GM18498 (cell line): ENCODE measurements around the gene TRAK1.

Experiments used
- ATAC-seq: cut with Tn5 transposase; IDR thresholded peaks from one replicate; pipeline ENCODE4 v1.9.1; 2021; ENCODE audit warnings: mild to moderate bottlenecking, moderate library complexity; ENCODE audit not compliant: unreplicated experiment

Gene TRAK1

GRCh38 chr3:42120866-42121265 is 29.7 kb downstream of the TRAK1 start:
- ATAC-seq, result no peak

DNA sequence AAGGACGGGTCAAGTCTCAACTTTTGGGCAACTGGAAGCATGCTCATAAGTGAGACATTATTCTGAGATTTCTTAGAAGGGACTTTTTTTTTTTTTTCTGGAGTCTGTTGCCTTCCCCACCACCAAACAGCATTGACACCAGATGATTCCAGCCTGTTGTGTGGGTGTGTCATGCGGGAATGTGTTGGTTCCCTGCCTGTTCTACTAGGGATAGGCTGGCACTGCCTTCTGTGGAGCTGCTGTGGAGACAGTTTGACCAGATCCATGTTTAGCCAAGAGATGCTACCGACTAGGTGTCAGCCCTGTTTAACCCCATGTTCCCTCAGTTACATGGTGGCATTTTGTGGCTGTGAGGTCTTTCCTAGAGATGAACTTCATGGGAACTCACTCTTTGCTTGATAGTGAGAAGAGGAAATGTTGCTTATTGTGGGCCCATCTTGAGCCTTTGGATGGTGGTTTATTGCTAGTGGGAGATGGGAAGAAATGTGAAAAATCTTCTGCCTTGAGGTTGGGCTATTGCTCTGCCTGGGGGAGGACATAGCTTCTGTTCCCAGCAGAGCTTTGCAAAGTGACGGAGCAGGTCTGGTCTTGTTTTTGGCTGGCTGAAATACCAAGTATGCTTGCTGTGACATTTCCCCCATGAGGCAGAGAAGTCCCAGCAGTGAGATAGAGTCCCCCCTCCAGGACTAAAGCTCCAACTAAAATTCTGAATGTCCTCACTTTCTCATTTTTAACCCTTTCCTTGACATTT is 31.3 kb downstream of the TRAK1 start:
- peak; percentile 35 for ATAC-seq

DNA sequence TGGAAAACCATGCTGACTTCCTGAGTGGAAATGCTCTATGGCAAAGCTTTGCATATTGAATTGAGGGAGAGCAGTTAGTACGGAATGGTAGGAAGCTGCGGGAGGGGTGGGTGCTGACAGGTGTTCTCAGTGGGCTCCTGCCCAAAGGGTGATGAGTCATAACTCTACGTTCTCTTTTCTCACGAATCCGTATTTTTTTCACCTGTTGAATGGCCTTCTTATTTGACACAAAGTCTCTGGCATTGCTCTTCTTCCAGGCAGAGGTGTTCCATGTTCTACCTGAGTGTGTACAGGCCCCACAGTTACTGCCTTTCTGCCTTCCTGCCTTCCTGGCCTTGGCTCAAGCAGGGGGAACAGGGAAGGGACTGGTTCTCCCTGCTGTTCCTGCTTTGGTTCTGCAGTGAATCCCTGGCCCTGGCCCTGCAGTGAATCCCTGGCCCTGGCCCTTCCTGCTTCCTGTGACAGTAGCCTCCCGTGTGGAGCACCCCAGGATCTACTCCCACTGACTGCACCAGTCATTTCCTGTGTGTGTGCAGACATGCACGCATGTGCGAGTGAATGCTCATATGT is 31.9 kb downstream of the TRAK1 start:
- peak; percentile 50 for ATAC-seq

DNA sequence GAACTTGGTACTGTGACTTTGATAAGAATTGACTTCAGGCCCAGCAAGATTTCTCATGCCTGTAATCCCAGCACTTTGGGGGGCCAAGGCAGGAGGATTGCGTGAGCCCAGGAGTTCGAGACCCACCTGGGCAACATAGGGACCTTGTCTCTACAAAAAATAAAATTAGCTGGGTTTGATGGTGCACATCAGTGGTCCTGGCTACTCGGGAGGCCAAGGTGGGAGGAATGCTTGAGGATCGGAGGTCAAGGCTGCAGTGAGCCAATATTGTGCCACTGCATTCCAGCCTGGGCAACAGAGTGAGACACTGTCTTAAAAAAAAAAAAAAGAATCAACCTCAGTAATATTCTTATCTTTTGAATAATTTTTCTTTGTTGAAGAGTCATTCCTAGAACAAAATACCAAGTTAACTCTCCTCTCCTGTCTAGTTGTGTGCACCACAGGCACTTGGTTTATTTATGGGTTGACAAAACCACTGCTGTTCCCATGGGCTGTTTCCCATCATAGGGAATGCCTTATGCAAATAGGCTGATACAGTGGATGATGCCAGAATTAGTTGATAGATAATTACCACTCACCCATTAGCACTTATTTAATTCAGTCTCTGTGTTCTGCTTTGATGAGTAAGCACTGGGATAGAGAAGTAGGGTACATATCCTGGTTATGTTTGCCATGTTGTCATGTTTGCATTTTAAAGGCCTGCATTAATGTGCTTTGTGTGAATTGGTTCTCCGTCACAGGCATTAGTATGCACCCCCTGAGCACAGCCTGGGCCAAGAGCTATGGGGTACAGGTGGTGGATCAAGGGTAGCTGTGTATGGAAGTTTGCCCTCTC is 32.9 kb downstream of the TRAK1 start:
- no peak for ATAC-seq

DNA sequence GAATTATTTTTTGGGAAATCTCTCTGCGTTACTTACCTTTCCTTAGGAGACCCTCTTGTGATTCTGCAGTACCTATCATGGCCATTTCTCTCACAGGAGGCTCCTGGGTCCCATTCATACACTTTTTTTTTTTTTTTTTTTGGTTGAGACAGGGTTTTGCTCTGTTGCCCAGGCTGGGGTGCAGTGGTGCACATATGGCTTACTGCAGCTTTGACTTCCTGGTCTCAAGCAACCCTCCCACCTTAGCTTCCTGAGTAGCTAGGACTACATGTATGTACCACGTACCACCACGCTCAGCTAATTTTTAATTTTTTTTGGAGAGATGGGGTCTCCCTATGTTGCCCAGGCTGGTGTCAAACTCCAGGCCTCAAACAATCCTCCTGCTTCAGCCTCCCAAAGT is 36.1 kb downstream of the TRAK1 start:
- ATAC-seq, result no peak

- no peak for ATAC-seq
These were observed 37.4 kb downstream of the TRAK1 start for GRCh38 chr3:42128526-42128925.

GRCh38 chr3:42129014-42129953 is 38.1 kb downstream of the TRAK1 start:
- ATAC-seq, result peak; percentile 66

GRCh38 chr3:42130007-42130328 is 38.8 kb downstream of the TRAK1 start:
- ATAC-seq, result no peak

- no peak for ATAC-seq
These were observed 39.3 kb downstream of the TRAK1 start for GRCh38 chr3:42130329-42131070.

DNA sequence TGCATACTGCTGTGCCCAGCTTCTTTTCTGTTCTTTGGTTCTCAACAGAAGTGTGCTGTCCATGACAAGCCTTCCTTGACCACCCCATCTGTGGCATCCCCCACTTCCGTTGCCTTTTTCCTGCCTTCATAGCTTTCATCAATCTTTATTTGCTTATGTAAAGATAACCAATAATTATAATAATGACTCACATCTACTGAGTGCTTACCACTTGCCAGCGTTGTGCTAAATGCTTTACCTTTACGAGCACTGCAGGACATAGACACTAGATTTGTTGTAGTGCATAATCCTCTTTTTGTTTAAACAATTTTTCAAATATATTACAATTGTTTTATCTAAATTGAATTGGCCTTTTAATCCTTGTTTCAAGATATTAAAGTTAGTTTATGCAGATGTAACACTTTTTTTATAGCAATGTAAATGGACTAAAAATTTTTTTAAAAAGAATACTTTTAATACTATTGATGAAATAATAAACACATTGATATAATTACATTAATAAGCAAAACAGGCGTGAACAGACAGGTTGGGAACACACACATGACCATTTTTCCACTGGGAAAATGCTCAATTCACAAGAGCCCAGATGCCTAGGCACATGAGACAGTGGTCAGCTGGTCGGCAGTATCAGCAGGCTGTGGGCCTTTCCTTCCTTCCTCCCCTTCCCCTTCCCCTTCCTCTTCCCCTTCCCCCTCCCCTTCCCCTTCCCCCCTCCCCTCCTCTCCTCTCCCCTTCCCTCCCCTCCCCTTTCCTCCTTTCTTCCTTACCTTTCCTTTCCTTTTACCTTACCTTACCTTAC is 42.5 kb downstream of the TRAK1 start:
- ATAC-seq, result no peak

- no peak for ATAC-seq
These were observed 43.8 kb downstream of the TRAK1 start for GRCh38 chr3:42134867-42135464.

- ATAC-seq, result no peak
These were observed 48.7 kb downstream of the TRAK1 start for GRCh38 chr3:42139621-42140453.

GRCh38 chr3:42140665-42141203 is 49.6 kb downstream of the TRAK1 start:
- no peak for ATAC-seq

DNA sequence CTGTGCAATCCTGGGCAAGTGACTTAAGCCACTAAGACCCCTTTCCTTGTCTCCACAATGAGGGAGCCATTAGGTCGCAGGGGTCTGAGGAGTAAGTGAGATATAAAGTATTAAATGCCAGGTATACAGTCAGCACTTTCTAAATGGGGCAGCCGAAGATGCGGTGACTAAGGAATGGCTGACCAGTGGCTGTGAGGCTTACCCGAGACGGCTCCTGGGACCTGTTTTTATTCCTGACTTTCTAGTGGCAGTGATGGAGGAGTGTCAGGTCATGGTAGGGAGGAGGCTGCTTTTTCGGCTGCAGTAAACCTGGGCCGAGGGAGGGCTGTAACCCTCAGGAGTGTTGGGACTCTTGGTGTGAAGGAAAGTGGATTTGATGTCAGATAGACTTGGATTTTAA is 52.3 kb downstream of the TRAK1 start:
- ATAC-seq, result no peak

DNA sequence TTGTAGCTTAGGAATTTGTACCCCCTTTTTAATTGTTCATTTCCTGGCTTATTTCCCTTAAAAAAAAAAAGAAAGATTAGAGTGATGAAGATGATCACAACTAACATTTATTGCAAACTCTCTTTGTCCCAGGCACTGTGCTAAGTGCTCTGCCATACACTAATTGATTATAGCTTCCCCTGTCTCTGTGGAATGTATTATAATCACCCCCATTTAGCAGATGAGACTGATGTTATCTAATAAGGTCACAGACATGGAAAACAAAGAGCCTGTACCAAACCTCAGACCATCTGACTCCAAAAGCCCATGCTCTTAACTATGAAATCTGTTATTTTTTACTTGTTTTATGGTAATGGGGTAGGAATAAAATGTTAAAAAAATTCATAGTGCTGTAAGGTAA is 53.1 kb downstream of the TRAK1 start:
- ATAC-seq, result no peak

DNA sequence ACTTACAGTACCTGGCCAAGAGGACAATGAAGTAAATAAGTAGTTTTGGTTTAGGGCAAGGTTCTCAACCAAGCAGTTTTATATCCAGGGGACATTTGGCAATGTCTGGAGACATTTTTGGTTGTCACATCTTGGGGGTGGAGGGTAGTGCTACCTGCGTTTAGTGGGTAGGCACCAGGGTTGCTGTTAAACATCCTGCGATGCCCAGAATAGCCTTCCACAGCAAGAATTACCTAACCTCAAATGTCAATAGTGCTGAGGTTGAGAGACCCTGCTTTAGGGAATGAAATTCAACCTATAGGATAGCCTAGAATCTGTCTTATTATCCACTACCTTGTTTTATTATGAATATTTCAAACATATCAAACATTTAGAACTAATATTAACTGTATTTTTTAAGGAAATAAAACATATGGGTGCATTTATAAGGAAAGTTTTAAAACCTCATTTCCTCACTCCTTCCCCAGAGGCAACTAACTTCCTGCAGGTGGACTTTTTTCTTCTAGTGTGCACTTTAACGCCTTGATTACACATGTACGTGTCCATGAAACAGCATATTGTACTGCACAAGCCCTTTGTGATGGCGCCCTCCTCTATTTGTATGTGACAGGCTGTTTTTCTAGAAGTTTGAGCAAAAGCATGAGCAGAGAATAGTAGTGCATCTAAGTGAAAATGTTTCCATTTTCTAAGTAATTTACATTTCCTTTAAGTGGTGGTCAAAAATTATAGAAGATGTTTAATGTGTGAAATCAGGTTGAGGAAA is 57.1 kb downstream of the TRAK1 start:
- no peak for ATAC-seq

DNA sequence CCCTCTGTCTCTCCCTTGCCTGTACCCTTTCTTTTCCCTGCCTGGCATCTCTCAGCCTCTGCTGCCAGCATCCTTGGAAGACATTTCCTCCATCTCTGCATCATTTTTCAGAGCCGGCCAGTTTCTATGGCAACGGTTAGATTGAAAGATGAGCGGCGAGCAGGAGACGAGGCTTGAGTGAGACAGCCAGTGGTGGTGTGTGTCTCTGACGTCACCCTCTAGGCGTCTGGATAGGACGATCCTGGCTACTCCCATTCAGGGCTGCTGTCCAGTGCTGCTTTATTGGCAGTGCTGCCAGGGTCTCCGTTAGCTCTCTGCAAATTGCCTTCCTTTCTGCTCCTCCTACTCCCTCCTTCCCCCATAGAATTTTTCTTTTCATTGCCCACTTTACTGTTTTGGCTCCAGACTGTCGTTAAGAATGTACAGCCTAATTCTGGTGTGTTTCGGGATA is 57.9 kb downstream of the TRAK1 start:
- no peak for ATAC-seq
